Breast epithelium (tissue), 3 donors: Measurements from ENCODE around the gene ADAM8.

Source experiments
- POLR2AphosphoS5 ChIP-seq, 3 donors: sonication (generic); formaldehyde crosslinking; IDR thresholded peaks; one replicate each; pipeline ENCODE4 v1.6.1; 2017; ENCODE audit warnings: antibody characterized with exemption in 3 of 3
- TF ChIP-seq, protein P1 (sequence below), 3 donors: fragments of 450-650 bp; IDR thresholded peaks; one replicate each; pipeline ENCODE4 v1.5.1; 2016 to 2017; ENCODE audit warnings: antibody characterized with exemption in 3 of 3, mild to moderate bottlenecking in 3 of 3, moderate library complexity in 3 of 3

DNA sequence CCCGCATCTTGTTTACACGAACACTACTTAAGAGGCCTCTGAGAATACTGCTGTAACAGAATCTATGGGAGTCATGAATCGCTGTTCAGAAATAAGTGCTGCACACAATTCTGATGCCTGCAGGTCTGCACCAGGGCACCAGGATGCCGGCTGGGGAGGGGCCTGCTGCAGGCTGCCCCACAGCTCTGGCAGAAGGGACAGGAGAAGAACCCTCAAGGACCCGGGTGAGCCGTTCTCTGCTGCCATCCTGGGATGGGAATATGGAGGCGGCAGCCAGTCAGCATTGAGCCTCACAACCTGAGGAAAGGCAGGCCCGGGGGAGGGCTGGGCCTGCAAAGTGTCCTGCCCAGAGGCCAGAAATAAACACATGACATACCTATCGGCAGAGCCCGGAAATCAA is 20.8 kb upstream of the ADAM8 start:
- TF ChIP-seq, protein P1, sequence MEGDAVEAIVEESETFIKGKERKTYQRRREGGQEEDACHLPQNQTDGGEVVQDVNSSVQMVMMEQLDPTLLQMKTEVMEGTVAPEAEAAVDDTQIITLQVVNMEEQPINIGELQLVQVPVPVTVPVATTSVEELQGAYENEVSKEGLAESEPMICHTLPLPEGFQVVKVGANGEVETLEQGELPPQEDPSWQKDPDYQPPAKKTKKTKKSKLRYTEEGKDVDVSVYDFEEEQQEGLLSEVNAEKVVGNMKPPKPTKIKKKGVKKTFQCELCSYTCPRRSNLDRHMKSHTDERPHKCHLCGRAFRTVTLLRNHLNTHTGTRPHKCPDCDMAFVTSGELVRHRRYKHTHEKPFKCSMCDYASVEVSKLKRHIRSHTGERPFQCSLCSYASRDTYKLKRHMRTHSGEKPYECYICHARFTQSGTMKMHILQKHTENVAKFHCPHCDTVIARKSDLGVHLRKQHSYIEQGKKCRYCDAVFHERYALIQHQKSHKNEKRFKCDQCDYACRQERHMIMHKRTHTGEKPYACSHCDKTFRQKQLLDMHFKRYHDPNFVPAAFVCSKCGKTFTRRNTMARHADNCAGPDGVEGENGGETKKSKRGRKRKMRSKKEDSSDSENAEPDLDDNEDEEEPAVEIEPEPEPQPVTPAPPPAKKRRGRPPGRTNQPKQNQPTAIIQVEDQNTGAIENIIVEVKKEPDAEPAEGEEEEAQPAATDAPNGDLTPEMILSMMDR (IDR thresholded peaks at IDR 0.05) = no peak
- TF ChIP-seq POLR2AphosphoS5 (IDR thresholded peaks at IDR 0.05) = no peak
